NCI-H1930 (cell line): Measurements from ENCODE around the gene OTULIN.

ENCODE experiments used
- DNase-seq, 2 experiments: peaks; one replicate each; lab custom pipeline; 2025; lab: John Stamatoyannopoulos, UW

OTULIN gene

GRCh38 chr5:14668181-14668591 lies 3.7 kb downstream of the OTULIN start:
- no peak for DNase-seq

GRCh38 chr5:14669415-14669814 lies 4.9 kb downstream of the OTULIN start:
- DNase-seq: no peak

- no peak for DNase-seq
Observed at GRCh38 chr5:14669975-14670374, 5.5 kb downstream of the OTULIN start.

GRCh38 chr5:14671414-14671813 lies 6.9 kb downstream of the OTULIN start:
- no peak for DNase-seq

GRCh38 chr5:14672082-14672481 lies 7.6 kb downstream of the OTULIN start:
- DNase-seq: no peak

- no peak for DNase-seq
Observed at GRCh38 chr5:14672484-14673394, 8.2 kb downstream of the OTULIN start.

GRCh38 chr5:14673443-14673842 lies 8.9 kb downstream of the OTULIN start:
- no peak for DNase-seq

- DNase-seq: no peak
Observed at GRCh38 chr5:14674983-14675854, 10.7 kb downstream of the OTULIN start.

GRCh38 chr5:14675865-14676300 lies 11.4 kb downstream of the OTULIN start:
- no peak for DNase-seq

GRCh38 chr5:14676320-14676719 lies 11.8 kb downstream of the OTULIN start:
- no peak for DNase-seq

- DNase-seq: no peak
Observed at GRCh38 chr5:14678773-14679334, 14.3 kb downstream of the OTULIN start.

- no peak for DNase-seq
Observed at GRCh38 chr5:14679595-14679994, 15.1 kb downstream of the OTULIN start.

- no peak for DNase-seq
Observed at GRCh38 chr5:14681236-14681752, 16.8 kb downstream of the OTULIN start.

- DNase-seq: no peak
Observed at GRCh38 chr5:14683906-14684455, 19.5 kb downstream of the OTULIN start.

- no peak for DNase-seq
Observed at GRCh38 chr5:14684757-14685156, 20.2 kb downstream of the OTULIN start.

- DNase-seq: peak; percentile 30 to 31
Observed at GRCh38 chr5:14685757-14686156, 21.2 kb downstream of the OTULIN start.

GRCh38 chr5:14686517-14686916 lies 22.0 kb downstream of the OTULIN start:
- DNase-seq: no peak

GRCh38 chr5:14687023-14687665 lies 22.6 kb downstream of the OTULIN start:
- no peak for DNase-seq

- DNase-seq: no peak
Observed at GRCh38 chr5:14693070-14693469, 28.6 kb downstream of the OTULIN start.

- no peak for DNase-seq
Observed at GRCh38 chr5:14695152-14695551, 30.6 kb downstream of the OTULIN start.

- DNase-seq: no peak
Observed at GRCh38 chr5:14696057-14696456, 31.5 kb downstream of the OTULIN start.
